ENCODE data around the gene SATB1. TPM values are rescaled to one million over a fixed set of nuclear protein-coding genes. Genes with fewer than 3 reads are reported as not detected.

The SATB1 gene
- total and polyA plus RNA-seq, 7 experiments from 2014 or later: 258 to 482 (median 395) TPM

- intact Hi-C loops (cut with micrococcal nuclease): loop anchor here (1.0 to 10.0 kb wide), 5 partner anchors 8 to 1554 kb away; partner anchors contain the start of genes PLCL2 (in 1 of the 2) and SATB1 (in 1 of the 2)
Measured at GRCh38 chr3:18438586-18438985, 13.4 kb upstream of the SATB1 start.

GRCh38 chr3:18436213-18436612 is 11.1 kb upstream of the SATB1 start:
- ChIA-PET POLR2A (interaction anchor here (0.6 to 11.5 kb wide), 12 partner anchors 9 to 322 kb away, joined by 3 to 206 read pairs (median 5); partner anchors contain the start of gene SATB1), CTCF (interaction anchor here (0.6 to 1.2 kb wide), 7 partner anchors 10 to 1715 kb away, joined by 3 to 5 read pairs (median 3); no protein-coding TSS in a partner anchor)
- peak overlapping the region; percentile 86 to 96 (median 92) for H3K27ac Mint-ChIP-seq
- peaks cover 12 to 28% of the 10 kb centered on the region in 2 donors for H3K4me1 ChIP-seq (ENCODE audit: control insufficient read depth in 2 of 2, insufficient read depth in 2 of 2, low read length in 2 of 2)
- no peaks in the 10 kb centered on the region for H3K9me3 ChIP-seq (ENCODE audit: control insufficient read depth in 2 of 3, low read length in 3 of 3)
- DNase-seq (no peak), ATAC-seq (no peak)
- peaks cover 0 to 61% (median 10%) of the 10 kb centered on the region in 5 donors for H3K36me3 Mint-ChIP-seq
- no peaks in the 10 kb centered on the region for H3K27me3 Mint-ChIP-seq
- H3K4me3 Mint-ChIP-seq: peak overlapping the region; percentile 82 to 100 (median 90)
- H3K27me3 ChIP-seq (ENCODE audit: control insufficient read depth in 2 of 2, insufficient read depth in 2 of 2, low read length in 2 of 2): no peaks in the 10 kb centered on the region
- H3K4me1 Mint-ChIP-seq: peaks cover 35 to 67% (median 60%) of the 10 kb centered on the region in 7 donors
- peaks cover 0 to under 1% (median 0%) of the 10 kb centered on the region in 3 experiments for H3K36me3 ChIP-seq (ENCODE audit: control insufficient read depth in 2 of 3, insufficient read depth in 3 of 3, low read length in 3 of 3)
- H3K9me3 Mint-ChIP-seq: no peaks in the 10 kb centered on the region
- peak overlapping the region; percentile 55 for H3K4me3 ChIP-seq (ENCODE audit: low read length)
- H3K27ac ChIP-seq (ENCODE audit: low read depth, low read length): peak overlapping the region; percentile 97
- intact Hi-C loops (cut with micrococcal nuclease): loop anchor here (1.0 to 10.0 kb wide), 2 partner anchors 8 to 1551 kb away; partner anchors contain the start of gene PLCL2 (in 1 of the 2)

More at GRCh38 chr3:18438586-18438985, 13.4 kb upstream of the SATB1 start:
- Mint-ChIP-seq H3K4me1 (peaks cover 25 to 53% (median 43%) of the 10 kb centered on the region in 7 donors), H3K36me3 (peaks cover 0 to 60% (median 11%) of the 10 kb centered on the region in 5 donors), H3K9me3 (no peaks in the 10 kb centered on the region), H3K4me3 (peak overlapping the region; percentile 80 to 100 (median 88)), H3K27ac (peak overlapping the region; percentile 87 to 95 (median 93)), H3K27me3 (no peaks in the 10 kb centered on the region)
- H3K27ac ChIP-seq (ENCODE audit: low read depth, low read length): peak overlapping the region; percentile 97
- CTCF ChIA-PET: interaction anchor here (0.6 to 1.3 kb wide), 7 partner anchors 9 to 313 kb away, joined by 3 to 7 read pairs (median 3); partner anchors contain the start of gene SATB1
- ATAC-seq: peak; percentile 95
- DNase-seq: peak in 8 of 9 donors; percentile 64 to 91 (median 79)
- peak overlapping the region; percentile 65 for H3K4me3 ChIP-seq (ENCODE audit: low read length)
- POLR2A ChIA-PET: interaction anchor here (0.6 to 11.5 kb wide), 14 partner anchors 9 to 348 kb away, joined by 3 to 206 read pairs (median 3); partner anchors contain the start of gene SATB1
- H3K9me3 ChIP-seq (ENCODE audit: control insufficient read depth in 2 of 3, low read length in 3 of 3): no peaks in the 10 kb centered on the region
- H3K36me3 ChIP-seq (ENCODE audit: control insufficient read depth in 2 of 3, insufficient read depth in 3 of 3, low read length in 3 of 3): peaks cover 0 to 3% (median 0%) of the 10 kb centered on the region in 3 experiments
- H3K4me1 ChIP-seq (ENCODE audit: control insufficient read depth in 2 of 2, insufficient read depth in 2 of 2, low read length in 2 of 2): peaks cover 11 to 19% of the 10 kb centered on the region in 2 donors
- H3K27me3 ChIP-seq (ENCODE audit: control insufficient read depth in 2 of 2, insufficient read depth in 2 of 2, low read length in 2 of 2): no peaks in the 10 kb centered on the region

- peaks cover 0 to 59% (median 12%) of the 10 kb centered on the region in 5 donors for H3K36me3 Mint-ChIP-seq
Measured at GRCh38 chr3:18434711-18435110, 9.6 kb upstream of the SATB1 start.

GRCh38 chr3:18432752-18433151 is 7.6 kb upstream of the SATB1 start:
- no peaks in the 10 kb centered on the region for H3K27me3 Mint-ChIP-seq
- Histone ChIP-seq H3K27me3 (ENCODE audit: control insufficient read depth in 2 of 2, insufficient read depth in 2 of 2, low read length in 2 of 2) (no peaks in the 10 kb centered on the region), H3K4me1 (ENCODE audit: control insufficient read depth in 2 of 2, insufficient read depth in 2 of 2, low read length in 2 of 2) (peaks cover 4 to 43% of the 10 kb centered on the region in 2 donors), H3K4me3 (ENCODE audit: low read length) (peak overlapping the region; percentile 38), H3K9me3 (ENCODE audit: control insufficient read depth in 2 of 3, low read length in 3 of 3) (no peaks in the 10 kb centered on the region), H3K27ac (ENCODE audit: low read depth, low read length) (peak overlapping the region; percentile 97), H3K36me3 (ENCODE audit: control insufficient read depth in 2 of 3, insufficient read depth in 3 of 3, low read length in 3 of 3) (peaks cover 0 to 4% (median 0%) of the 10 kb centered on the region in 3 experiments)
- intact Hi-C loops (cut with micrococcal nuclease): loop anchor here (1.0 to 10.0 kb wide), 2 partner anchors 9 to 1548 kb away; partner anchors contain the start of gene PLCL2 (in 1 of the 2)
- H3K4me1 Mint-ChIP-seq: peaks cover 33 to 78% (median 69%) of the 10 kb centered on the region in 7 donors
- CTCF ChIA-PET: interaction anchor here (2.6 kb wide), 1 partner anchor 9 kb away, joined by 11 read pairs; no protein-coding TSS in a partner anchor
- no peaks in the 10 kb centered on the region for H3K9me3 Mint-ChIP-seq
- ATAC-seq (no peak), DNase-seq (no peak)
- POLR2A ChIA-PET: interaction anchor here (0.6 to 11.5 kb wide), 7 partner anchors 11 to 78 kb away, joined by 3 to 206 read pairs (median 7); partner anchors contain the start of gene SATB1
- H3K36me3 Mint-ChIP-seq: peaks cover 0 to 61% (median 8%) of the 10 kb centered on the region in 5 donors
- H3K27ac Mint-ChIP-seq: peak overlapping the region; percentile 87 to 97 (median 91)
- peak overlapping the region; percentile 61 to 100 (median 89) for H3K4me3 Mint-ChIP-seq

More at GRCh38 chr3:18434711-18435110, 9.6 kb upstream of the SATB1 start:
- peaks cover 10 to 38% of the 10 kb centered on the region in 2 donors for H3K4me1 ChIP-seq (ENCODE audit: control insufficient read depth in 2 of 2, insufficient read depth in 2 of 2, low read length in 2 of 2)
- Mint-ChIP-seq H3K27me3 (no peaks in the 10 kb centered on the region), H3K4me1 (peaks cover 30 to 73% (median 66%) of the 10 kb centered on the region in 7 donors), H3K9me3 (no peaks in the 10 kb centered on the region), H3K4me3 (peak overlapping the region; percentile 82 to 100 (median 90)), H3K27ac (peak overlapping the region; percentile 86 to 96 (median 92))
- H3K9me3 ChIP-seq (ENCODE audit: control insufficient read depth in 2 of 3, low read length in 3 of 3): no peaks in the 10 kb centered on the region
- ChIA-PET CTCF (no interaction called here), POLR2A (interaction anchor here (0.6 to 11.5 kb wide), 4 partner anchors 8 to 23 kb away, joined by 3 to 206 read pairs (median 6); partner anchors contain the start of gene SATB1)
- peaks cover 0 to 4% (median 0%) of the 10 kb centered on the region in 3 experiments for H3K36me3 ChIP-seq (ENCODE audit: control insufficient read depth in 2 of 3, insufficient read depth in 3 of 3, low read length in 3 of 3)
- H3K27me3 ChIP-seq (ENCODE audit: control insufficient read depth in 2 of 2, insufficient read depth in 2 of 2, low read length in 2 of 2): no peaks in the 10 kb centered on the region
- H3K27ac ChIP-seq (ENCODE audit: low read depth, low read length): peak overlapping the region; percentile 97
- H3K4me3 ChIP-seq (ENCODE audit: low read length): peak overlapping the region; percentile 55
- DNase-seq (no peak), ATAC-seq (no peak)
- intact Hi-C loops (cut with micrococcal nuclease): loop anchor here (1.0 to 10.0 kb wide), 3 partner anchors 8 to 1550 kb away; partner anchors contain the start of gene PLCL2 (in 1 of the 2)

- DNase-seq: no peak
- H3K9me3 ChIP-seq (ENCODE audit: control insufficient read depth in 2 of 3, low read length in 3 of 3): no peaks in the 10 kb centered on the region
- H3K27ac Mint-ChIP-seq: peak overlapping the region; percentile 87 to 97 (median 91)
- peaks cover 0 to 4% (median 0%) of the 10 kb centered on the region in 3 experiments for H3K36me3 ChIP-seq (ENCODE audit: control insufficient read depth in 2 of 3, insufficient read depth in 3 of 3, low read length in 3 of 3)
- ChIA-PET POLR2A (interaction anchor here (0.6 to 11.5 kb wide), 17 partner anchors 7 to 1582 kb away, joined by 3 to 206 read pairs (median 4); partner anchors contain the start of gene SATB1), CTCF (interaction anchor here (0.7 to 2.6 kb wide), 5 partner anchors 7 to 327 kb away, joined by 3 to 11 read pairs (median 6); no protein-coding TSS in a partner anchor)
- ATAC-seq: no peak
- H3K4me3 Mint-ChIP-seq: peak overlapping the region; percentile 78 to 100 (median 89)
- H3K4me1 ChIP-seq (ENCODE audit: control insufficient read depth in 2 of 2, insufficient read depth in 2 of 2, low read length in 2 of 2): peaks cover 0 to 43% of the 10 kb centered on the region in 2 donors
- H3K4me3 ChIP-seq (ENCODE audit: low read length): peak overlapping the region; percentile 40
- peaks cover 34 to 85% (median 75%) of the 10 kb centered on the region in 7 donors for H3K4me1 Mint-ChIP-seq
- H3K27me3 ChIP-seq (ENCODE audit: control insufficient read depth in 2 of 2, insufficient read depth in 2 of 2, low read length in 2 of 2): no peaks in the 10 kb centered on the region
- intact Hi-C loops (cut with micrococcal nuclease): loop anchor here in 1 of 2 donors (10.0 kb wide), 1 partner anchor 1546 kb away; the partner anchor contains the start of gene PLCL2
- peak overlapping the region; percentile 97 for H3K27ac ChIP-seq (ENCODE audit: low read depth, low read length)
- no peaks in the 10 kb centered on the region for H3K9me3 Mint-ChIP-seq
- H3K36me3 Mint-ChIP-seq: peaks cover 0 to 61% (median 8%) of the 10 kb centered on the region in 5 donors
- no peaks in the 10 kb centered on the region for H3K27me3 Mint-ChIP-seq
Measured at GRCh38 chr3:18431266-18431665, 6.1 kb upstream of the SATB1 start.
